HG03571 (cell line): Measurements from ENCODE around the gene JUN.
"Not testable (repeated sequence)": the region's sequence is repeated elsewhere in the genome, so short reads cannot be mapped to it uniquely, and the experiment has no call there.

ENCODE experiments used
- ATAC-seq: cut with Tn5 transposase; IDR thresholded peaks from one replicate; pipeline ENCODE4 v1.9.1; 2021; ENCODE audit not compliant: unreplicated experiment

The JUN gene

GRCh38 chr1:58809325-58810010 lies 25.6 kb upstream of the JUN start:
- no peak for ATAC-seq

GRCh38 chr1:58808077-58808476 lies 24.2 kb upstream of the JUN start:
- ATAC-seq, result no peak

- peak; percentile 64 for ATAC-seq
Measured at GRCh38 chr1:58805716-58806571, 22.1 kb upstream of the JUN start.

- no peak for ATAC-seq
Measured at GRCh38 chr1:58804853-58805565, 21.2 kb upstream of the JUN start.

GRCh38 chr1:58803858-58804257 lies 20.0 kb upstream of the JUN start:
- ATAC-seq, result no peak

- no peak for ATAC-seq
Measured at GRCh38 chr1:58802640-58803399, 19.0 kb upstream of the JUN start.

- ATAC-seq, result not testable (repeated sequence)
Measured at GRCh38 chr1:58801286-58801685, 17.4 kb upstream of the JUN start.

- ATAC-seq, result no peak
Measured at GRCh38 chr1:58799650-58800049, 15.8 kb upstream of the JUN start.

GRCh38 chr1:58798910-58799442 lies 15.1 kb upstream of the JUN start:
- ATAC-seq, result no peak

- ATAC-seq, result no peak
Measured at GRCh38 chr1:58796416-58796815, 12.6 kb upstream of the JUN start.

GRCh38 chr1:58794585-58794984 lies 10.7 kb upstream of the JUN start:
- no peak for ATAC-seq

GRCh38 chr1:58792846-58793245 lies 9.0 kb upstream of the JUN start:
- no peak for ATAC-seq

GRCh38 chr1:58791106-58791505 lies 7.3 kb upstream of the JUN start:
- no peak for ATAC-seq

- no peak for ATAC-seq
Measured at GRCh38 chr1:58789996-58790660, 6.3 kb upstream of the JUN start.

- no peak for ATAC-seq
Measured at GRCh38 chr1:58789322-58789856, 5.5 kb upstream of the JUN start.

- no peak for ATAC-seq
Measured at GRCh38 chr1:58788259-58788658, 4.4 kb upstream of the JUN start.

GRCh38 chr1:58786927-58787245 lies 3.0 kb upstream of the JUN start:
- no peak for ATAC-seq

- no peak for ATAC-seq
Measured at GRCh38 chr1:58786184-58786926, 2.5 kb upstream of the JUN start.

GRCh38 chr1:58785442-58786058 lies 1.7 kb upstream of the JUN start:
- ATAC-seq, result no peak
